Stimulated activated CD4-positive, alpha-beta T cell treated with anti-CD3 and anti-CD28 coated beads, TNF-alpha, amount 100 ng/mL, for 1 hour (primary cell): ENCODE data around the gene TLNRD1.

Source experiments
- DNase-seq, 3 donors: peaks; one replicate each; pipeline ENCODE4 v3.0.0-alpha.2; 2020; ENCODE audit warnings: low read depth in 3 of 3, low spot score in 1 of 3

The TLNRD1 gene

DNA sequence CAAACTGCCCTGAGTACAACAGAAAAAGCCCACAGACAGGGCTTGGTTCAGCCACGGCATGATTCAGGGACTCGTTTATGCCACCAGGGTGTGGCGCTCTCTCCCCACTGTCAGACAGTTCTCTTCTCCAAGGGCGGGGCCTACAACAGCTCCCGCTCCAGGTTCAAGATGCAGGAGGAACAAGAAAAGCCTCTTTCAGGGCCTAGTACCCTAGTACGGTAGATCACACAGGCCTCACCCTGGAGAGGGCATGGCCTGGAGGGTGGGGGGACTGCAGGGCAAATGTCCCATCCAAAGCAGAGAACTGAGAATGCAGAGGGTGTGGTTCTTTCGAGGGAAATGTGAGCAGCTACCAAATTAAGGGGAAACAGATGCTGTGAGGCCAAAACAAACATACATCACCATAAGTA is 23.1 kb upstream of the TLNRD1 start:
- DNase-seq: no peak

DNA sequence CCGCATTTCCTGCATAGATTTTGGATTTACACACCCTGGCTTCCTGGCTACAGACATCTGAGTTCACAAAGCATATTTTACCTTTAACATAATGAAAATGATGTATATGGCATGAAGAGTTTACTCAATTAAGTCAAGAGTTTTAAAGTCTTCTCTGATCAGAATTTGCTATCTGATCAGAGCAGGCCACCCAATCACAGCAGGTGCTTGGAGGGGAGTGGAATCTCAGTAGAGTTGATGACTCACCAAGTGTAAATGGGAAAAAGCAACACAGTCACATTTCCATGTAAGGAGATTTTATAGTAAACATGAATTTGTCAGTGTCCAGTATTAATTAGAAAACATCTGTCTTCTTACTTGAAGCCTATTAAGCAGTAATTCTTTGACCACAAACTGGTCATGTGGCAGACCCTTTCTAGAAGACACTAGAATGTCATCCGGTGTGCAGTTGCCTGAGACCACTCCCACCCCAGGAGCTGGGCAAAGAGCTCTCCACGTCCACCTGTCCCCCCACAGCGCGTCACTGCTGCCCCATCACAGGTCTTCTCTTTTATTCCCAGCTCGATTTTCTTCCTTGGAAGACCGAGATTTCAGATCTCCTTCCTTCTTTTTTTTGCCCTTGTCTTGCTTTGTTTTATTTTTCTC is 21.9 kb upstream of the TLNRD1 start:
- DNase-seq: no peak

DNA sequence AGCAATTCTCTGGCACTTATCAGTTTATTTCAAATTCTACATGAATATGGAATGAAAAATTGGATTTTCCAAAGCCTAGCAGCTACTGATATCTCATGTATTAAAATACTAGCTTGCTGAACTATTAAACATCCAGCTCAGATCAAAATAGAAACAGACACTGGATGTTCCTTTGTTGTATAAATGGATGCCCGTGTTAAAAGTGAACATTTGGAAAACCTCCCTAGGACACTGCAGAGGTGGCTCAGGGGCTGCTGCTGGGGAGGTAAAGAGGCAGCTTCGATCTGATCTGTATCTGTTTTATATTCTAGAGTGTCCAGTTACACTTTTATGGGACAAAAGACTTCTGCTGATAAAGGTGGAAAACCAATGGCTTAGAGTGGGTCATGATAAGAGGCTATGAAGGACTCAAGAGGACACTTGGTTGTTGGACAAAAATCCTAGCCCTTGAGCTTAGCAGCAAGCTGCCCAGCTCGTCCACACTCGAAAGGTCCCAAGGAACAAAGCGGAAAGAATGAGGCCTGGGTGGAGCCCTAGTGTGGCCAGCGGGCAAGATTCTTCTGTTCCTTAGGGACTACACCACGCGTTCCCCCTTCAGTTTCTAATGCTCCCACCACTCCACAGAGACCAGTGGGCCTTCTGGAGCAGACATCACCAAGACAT is 21.1 kb upstream of the TLNRD1 start:
- no peak for DNase-seq

DNA sequence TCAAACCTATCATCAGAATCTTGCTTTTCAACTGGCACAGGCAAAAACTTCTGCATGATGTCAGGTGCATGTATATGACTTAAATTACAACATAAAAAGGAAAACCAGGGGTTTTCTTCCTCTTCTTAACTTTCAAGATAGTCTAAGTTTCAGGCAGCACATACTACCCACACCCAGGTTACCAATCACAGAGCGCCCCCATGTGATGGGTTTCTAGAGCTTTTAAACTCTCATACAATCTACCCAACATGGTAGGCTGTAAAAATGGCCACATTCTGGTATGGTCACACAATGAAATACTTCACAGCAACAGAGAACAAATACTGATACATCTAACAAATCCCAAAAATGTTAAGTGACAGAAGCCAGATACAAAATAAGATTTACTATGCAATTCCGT is 18.5 kb upstream of the TLNRD1 start:
- DNase-seq: no peak

DNA sequence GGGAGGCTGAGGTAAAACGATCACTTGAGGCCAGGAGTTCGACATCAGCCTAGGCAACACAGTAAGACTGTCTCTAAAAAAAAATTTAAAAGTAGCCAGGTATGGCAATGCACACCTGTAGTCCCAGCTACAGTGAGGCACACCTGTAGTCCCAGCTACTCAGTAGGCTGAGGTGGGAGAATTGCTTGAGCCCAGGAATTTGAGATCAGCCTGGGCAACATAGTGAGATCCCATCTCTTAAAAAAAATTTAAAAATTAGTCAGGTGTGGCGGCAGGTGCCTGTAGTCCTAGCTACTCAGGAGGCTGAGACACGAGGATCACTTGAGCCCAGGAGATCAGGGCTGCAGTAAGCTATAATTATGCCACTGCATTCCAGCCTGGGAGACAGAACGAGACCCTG is 17.9 kb upstream of the TLNRD1 start:
- DNase-seq: no peak

DNA sequence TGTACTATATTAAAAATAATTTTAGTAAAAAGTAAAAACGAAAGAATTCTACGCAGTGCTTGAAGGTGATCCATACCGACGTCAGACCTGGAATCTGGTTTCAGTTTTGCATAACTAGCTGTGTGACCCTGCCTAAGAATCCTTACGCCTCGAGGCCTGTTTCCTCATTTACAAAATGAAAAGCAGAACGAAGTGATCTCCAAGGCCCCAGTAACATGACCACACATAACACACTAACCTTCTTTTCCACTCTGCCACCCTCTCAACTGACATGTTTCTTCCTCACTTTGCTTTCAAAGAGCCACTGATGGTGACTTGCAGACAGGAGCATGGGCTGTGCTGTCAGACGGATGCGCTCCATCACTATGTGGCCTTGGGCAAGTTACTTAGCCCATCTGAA is 15.9 kb upstream of the TLNRD1 start:
- DNase-seq: no peak

DNA sequence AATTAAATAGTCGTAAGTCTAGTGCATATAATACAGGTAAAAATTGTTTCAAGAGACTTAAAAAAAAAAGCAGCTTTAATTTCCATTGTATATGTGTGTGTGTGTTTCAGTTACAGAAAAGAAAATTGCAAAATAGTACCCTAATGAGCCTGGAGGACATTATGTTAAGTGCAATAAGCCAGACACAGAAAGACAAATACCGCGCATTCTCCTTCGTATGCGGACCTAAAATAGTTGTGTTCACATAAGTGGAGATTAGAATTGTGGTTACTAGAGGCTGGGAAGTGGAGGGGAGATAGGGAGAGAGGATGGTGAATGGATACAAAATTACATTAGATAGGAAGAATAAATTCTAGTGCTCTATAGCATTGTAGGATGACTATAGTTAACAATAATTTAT is 14.7 kb upstream of the TLNRD1 start:
- DNase-seq: no peak

DNA sequence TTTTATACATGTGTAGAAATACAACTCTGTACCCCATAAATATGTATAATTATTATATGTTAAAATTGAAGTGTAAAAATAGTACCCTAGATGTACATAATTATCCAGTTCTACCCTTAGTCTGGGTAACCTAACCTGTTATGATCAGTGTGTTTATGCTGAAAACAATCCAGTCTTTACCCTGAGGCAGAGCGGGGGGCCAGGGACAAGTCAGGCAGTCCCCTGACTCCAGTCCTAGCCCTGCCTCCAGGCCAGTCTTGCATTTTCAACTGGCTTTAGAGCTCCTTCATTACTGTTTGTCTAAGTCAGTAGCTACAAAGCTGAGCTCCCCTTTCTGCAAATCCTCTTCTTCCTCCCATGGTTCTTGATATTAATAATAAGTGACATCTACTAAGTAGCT is 14.2 kb upstream of the TLNRD1 start:
- DNase-seq: no peak

DNA sequence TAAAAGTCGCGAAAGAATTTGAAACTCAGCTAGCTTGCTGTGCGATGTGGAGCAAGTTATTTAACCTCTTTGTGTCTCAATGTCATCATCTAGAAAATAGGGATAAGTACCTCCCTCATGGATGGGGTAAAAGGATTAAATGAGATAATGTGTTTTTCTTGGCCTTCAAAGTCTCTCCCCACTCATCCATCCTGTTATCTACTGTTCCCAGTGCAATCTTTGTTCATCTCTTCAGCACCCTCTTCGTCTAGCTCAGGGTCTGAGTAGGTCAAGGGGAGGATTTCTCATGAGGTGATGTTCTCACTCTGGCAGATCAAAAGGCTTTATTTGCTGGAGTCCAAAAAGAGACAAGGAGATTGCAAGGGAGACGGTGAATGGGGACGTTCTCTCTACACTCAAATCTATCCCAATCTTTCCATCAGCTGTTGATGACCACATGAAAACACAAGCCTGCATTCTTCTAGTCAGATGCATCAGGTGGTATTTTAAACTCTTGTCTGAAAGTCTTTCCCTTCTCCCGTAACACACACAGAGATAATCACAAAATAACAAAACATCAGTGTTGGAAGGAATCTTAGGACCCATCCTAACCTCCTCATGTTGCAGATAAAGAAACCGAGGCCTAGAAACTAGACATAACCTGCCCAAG is 12.5 kb upstream of the TLNRD1 start:
- DNase-seq: no peak

DNA sequence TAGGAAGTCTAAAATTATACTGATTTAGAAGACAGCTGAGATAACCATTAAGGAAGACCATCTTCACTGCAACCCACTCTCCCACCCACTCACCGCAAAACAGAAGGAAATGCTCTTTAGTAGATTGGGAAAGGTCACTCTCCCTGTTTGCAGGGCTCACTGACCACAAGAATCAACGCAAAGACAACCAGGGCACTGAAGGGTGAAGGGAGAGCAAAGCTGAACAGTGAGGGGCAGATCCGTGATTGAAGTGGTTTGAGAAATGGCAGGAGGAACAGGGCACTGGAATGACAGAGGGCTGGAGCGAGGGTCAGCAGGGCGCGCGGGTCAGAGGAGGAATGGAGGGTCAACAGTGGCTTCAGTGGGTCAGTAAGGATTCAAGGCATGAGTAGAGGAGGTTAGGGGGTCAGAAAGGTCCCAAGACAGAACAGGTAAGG is 11.6 kb upstream of the TLNRD1 start:
- no peak for DNase-seq

DNA sequence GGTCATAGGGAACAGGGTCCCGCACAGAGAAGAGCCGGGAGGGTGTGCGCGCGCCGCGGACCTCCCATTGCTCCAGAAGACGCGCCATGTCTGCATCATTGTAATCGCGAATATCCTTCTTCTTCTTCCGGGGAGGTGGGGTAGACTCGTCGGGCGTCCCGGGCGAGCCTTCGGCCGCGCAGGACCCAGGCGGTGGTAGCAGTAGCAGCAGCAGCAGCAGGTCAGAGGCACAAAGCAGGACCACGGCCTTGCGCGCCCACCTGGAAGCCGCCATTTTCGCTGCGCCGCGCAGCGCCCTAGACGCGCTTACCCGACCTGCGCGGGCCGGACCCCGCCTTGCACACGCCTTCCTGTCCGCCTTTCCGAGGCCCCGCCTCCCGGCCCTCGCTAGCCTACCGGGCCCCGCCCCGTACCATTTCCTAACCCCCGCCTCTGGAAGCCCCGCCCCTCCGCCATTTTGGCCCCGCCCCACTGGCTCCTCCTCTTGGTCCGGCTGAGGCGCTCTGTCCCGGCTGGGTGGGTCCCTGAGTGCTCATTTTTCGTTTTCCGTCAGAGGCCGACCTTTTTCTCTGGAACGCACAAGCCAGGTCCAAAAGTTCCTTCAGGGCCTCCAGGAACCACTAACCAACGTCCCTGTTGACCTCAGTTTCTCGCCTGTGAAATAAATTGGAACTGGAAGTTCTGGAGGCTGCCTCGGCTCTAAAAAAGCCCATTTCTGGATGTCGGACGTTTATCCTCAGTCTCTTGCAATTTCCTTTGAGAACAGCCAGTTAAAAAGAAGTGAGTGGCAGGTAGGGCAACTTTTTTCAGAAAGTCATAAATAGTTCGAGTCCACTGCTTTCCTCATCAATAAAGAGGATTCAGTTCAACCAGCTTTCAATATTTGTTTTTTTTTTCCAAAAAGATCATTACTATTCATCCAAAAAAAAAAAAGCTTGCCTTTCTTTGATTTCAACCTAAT is 10.9 kb upstream of the TLNRD1 start, which contains the start of gene MESD:
MESD (minus strand) TSS at position 302 of the 961 bp plus-strand sequence; CDS start at position 274, 28 bp downstream.
- DNase-seq: peak; percentile 93 to 99 (median 95)

DNA sequence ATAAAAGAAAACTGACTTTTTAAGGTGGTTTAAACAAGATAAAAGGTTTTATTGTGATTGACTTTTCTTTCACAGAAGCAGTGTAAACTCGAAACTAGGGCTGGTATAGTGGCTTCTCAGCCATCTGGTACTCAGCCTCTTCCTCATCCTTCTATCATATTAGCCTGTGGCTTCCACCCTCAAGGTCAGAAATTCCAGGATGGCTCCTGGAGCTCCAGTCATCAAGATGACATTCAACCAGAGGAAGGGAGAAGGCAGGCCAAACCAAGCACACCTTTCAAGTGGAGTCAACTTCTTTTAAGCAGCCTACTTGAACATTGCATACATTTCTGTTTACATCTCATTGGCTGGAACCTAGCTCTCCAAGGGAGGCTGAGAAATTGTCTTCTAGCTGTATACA is 9.8 kb upstream of the TLNRD1 start:
- DNase-seq: no peak

DNA sequence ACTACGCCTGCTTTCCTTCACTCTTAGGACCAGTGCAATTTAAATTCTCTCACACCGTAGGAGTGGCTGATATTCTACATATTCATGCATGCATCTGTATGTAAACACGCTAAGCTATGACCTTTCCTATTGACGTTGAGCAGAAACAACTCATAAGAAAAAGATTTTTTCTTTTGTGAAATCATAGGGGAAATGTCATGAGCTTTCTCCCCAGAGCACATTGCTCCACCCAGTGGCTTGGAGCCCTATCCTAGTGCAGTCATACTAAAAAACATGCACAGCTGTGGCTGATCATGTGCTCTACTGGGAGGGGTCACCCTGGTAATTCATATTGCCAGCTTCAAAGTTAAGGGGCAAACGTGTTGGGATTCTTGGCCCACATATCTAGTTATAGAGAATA is 9.3 kb upstream of the TLNRD1 start:
- no peak for DNase-seq

DNA sequence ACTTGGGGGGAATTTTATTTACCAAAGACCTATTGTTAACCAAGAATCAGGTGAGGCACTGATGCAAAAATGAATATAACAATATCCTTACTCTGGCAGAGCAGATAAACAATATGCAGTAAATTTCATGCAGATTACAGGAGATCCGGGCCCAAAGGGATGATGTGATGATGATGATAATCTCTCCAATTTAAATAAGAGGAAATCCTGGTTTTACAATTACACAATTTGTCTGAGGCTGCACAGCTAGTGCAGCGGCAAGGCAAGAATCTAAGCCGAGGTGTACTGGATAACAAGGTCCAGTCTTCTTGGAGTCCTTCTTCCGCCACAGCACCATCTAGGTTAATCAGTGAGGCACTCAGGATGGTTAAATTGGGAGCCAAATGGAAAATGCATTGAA is 8.7 kb upstream of the TLNRD1 start:
- no peak for DNase-seq

DNA sequence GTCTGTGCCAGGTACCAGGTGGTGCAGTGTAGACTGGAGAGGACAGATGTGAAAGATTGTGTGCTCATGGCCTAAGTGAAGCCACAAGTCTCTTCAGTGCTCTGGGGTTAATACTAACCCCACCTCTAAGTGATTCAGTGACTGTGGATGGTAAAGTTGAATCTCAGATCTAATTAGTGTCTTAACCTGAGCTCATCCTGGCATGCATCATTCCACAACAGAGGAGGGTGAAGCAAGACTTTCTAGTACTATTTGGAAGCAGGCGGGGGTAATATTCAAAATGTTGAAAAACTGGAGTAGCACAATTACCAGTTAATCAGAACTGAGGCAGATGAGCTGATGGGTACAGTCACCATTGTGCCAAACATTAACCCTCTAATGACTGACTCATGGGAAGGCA is 8.3 kb upstream of the TLNRD1 start:
- no peak for DNase-seq

DNA sequence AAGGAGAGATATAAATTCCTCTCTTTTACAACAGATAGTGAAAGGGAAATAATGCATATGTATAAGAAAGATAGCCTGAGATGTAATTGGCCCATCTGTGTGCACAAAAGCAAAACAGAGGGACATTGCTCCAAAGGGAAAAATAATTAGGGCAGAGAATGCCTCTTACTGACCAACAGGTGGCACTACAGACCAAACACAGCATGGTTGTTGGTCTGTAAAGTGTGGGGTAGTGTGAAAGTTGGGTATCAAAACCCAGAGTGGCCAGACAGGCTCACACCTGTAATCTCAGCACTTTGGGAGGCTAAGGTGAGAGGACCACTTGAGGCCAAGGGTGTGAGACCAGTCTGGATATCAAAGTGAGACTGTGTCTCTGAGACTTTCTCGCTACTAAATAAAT is 4.5 kb upstream of the TLNRD1 start:
- no peak for DNase-seq

DNA sequence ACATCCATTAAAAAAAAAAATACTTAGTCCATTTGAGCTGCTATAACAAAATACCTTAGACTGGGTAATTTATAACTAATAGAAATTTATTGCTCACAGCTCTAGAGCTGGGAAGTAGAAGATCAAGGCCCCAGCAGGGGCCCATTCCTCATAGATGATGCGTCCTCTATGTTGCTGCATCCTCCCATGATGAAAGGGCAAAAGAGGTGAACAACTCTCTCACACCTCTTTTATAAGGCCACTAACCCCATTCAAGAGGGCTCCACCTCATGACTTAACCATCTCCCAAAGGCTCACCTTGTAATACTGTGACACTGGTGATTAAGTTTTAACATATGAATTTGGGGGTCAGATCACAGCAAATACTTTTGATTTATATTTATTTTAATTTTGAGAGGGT is 3.0 kb upstream of the TLNRD1 start:
- DNase-seq: no peak

DNA sequence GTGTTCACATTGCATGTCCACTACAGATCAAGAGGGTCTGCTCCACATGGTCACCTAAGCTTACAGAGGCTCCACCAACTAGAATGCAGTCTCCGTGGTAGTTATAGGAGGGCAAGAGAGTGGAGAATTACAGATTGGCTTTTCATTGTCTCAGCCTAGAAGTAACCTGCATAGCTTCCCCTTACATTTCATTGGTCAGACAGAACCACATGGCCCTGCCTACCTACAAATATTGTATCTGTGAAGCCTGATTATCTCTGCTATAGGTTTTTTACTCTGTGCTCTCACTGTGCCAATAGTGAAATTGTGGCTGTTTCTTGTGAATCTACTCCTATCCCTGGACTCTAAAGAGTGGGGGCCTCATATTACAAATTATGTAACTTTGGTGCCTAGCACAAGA is 2.5 kb upstream of the TLNRD1 start:
- no peak for DNase-seq

DNA sequence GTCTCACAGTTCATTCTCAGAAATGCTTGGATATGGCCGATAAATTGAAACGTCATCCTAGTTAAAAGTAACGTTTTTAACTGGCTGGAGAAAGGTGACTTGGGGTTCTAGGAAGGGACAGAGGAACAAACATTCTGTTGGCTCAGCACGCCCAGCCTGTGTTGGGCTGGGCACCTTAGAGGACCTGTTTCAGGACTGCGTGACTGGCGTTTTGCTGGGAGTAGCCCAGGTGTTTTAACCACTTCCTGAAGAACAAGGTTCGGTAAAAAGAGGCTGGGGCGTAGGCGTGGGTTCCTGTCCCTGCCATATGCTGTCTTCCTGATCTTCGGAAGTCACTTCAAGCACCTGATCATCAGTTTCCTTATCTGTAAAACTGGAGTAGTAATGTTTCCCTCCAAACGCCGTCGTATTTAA is 1.1 kb upstream of the TLNRD1 start:
- DNase-seq: peak in 1 of 3 donors; percentile 24

DNA sequence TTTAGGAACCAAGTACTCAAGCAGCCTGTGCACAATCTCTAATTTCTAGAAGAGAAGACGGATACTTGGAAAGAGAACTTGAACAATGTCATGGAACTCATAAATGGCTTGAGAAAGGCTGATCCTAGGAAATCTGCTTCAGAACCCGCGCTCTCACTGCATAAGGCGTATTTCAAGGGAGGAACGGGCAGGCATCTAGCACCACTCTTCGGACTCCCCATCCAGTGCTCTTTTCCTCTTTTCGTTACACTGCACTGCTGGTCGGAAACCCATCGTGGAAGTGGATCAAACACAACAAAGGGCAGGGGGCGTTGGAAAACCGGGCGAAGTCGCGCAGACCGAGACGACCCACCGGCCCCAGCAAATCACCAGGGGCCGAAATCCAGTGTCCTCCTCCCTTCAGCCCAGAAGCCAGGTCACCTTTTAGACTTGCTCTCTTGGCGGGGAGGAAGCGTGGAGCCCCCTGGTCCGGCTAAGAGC is 539 bp upstream of the TLNRD1 start:
- DNase-seq: no peak
